Endothelial cell of umbilical vein (primary cell): ENCODE data around the gene MOGAT1. TPM values are rescaled to one million over a fixed set of nuclear protein-coding genes. Genes with fewer than 3 reads are reported as not detected.

Source experiments
- BruUV-seq: library from RNA; stranded (reverse); fragments of 400-500 nt; replicated peaks from 2 replicates; lab custom pipeline; 2021; lab: Mats Ljungman, UMichigan
- CTCF ChIA-PET: fragments of 300-600, 350-600 bp; sonication (Branson Sonifier 250); formaldehyde crosslinking; loops from one replicate; lab custom pipeline; 2021; ENCODE audit warnings: antibody characterized with exemption, inconsistent platforms; lab: Charles Lee
- POLR2A ChIA-PET: fragments of 300-600, 350-600 bp; sonication (Branson Sonifier 250); formaldehyde crosslinking; loops from one replicate; lab custom pipeline; 2021; ENCODE audit warnings: antibody characterized with exemption, inconsistent platforms; lab: Charles Lee
- DNase-seq: peaks from one replicate; pipeline ENCODE4 v3.0.0-alpha.2; 2011; ENCODE audit warnings: low read depth, low spot score
- FAIRE-seq: peaks from 2 replicates; lab custom pipeline; 2011; peaks lifted over from hg19 to GRCh38; lab: Jason Lieb, UNC
- H2AFZ ChIP-seq: 2 replicates; pipeline ENCODE4 v1.6.0; 2012; ENCODE audit warnings: low read depth, low read length, control low read depth, inconsistent platforms
- H3K27ac ChIP-seq: 2 replicates; pipeline ENCODE4 v1.5.1; 2011; ENCODE audit warnings: low read depth, mild to moderate bottlenecking, control low read depth, low read length, moderate library complexity; ENCODE audit not compliant: insufficient read depth
- H3K27me3 ChIP-seq, 2 experiments: 2 replicates each; pipeline versions ENCODE4 v1.6.0 to v1.6.1; 2011; ENCODE audit warnings: low read length in 2 of 2, mixed read lengths in 1 of 2; ENCODE audit not compliant: control insufficient read depth in 2 of 2, insufficient read depth in 2 of 2
- H3K36me3 ChIP-seq, 2 experiments: 2 replicates in 1 of 2; 3 replicates in 1 of 2; pipeline ENCODE4 v1.5.1; 2011; ENCODE audit warnings: low read length in 2 of 2, mild to moderate bottlenecking in 1 of 2, moderate library complexity in 1 of 2; ENCODE audit not compliant: control insufficient read depth in 2 of 2, insufficient read depth in 2 of 2; ENCODE audit errors: extremely low read depth in 1 of 2
- H3K4me1 ChIP-seq: 3 replicates; pipeline ENCODE4 v1.5.1; 2011; ENCODE audit warnings: mild to moderate bottlenecking, low read length; ENCODE audit not compliant: control insufficient read depth, insufficient read depth; ENCODE audit errors: extremely low read depth
- H3K4me2 ChIP-seq: 2 replicates; pipeline ENCODE4 v1.6.1; 2011; ENCODE audit warnings: low read length, control low read depth, mixed read lengths; ENCODE audit not compliant: insufficient read depth
- H3K4me3 ChIP-seq, 3 experiments: fragments of 200-600 bp in 1 of 3; sonication (generic), shearing (Covaris generic) in 1 of 3; replicated peaks in 1 of 3; 2 replicates each; pipeline ENCODE4 v1.5.1; 2011 to 2016; ENCODE audit warnings: control low read depth in 3 of 3, low read length in 3 of 3, mild to moderate bottlenecking in 2 of 3, inconsistent platforms in 1 of 3, low read depth in 1 of 3, moderate library complexity in 1 of 3; ENCODE audit not compliant: insufficient read depth in 1 of 3
- H3K79me2 ChIP-seq: 2 replicates; pipeline ENCODE4 v1.6.0; 2012; ENCODE audit warnings: low read length, inconsistent platforms; ENCODE audit not compliant: control insufficient read depth, insufficient read depth
- H3K9ac ChIP-seq: replicated peaks from 2 replicates; pipeline ENCODE3; 2011; ENCODE audit warnings: low read length, control low read depth; ENCODE audit not compliant: insufficient read depth; ENCODE audit errors: extremely low read depth
- H3K9me1 ChIP-seq: replicated peaks from 3 replicates; pipeline ENCODE4 v1.6.0; 2011; ENCODE audit warnings: mild to moderate bottlenecking, low read length; ENCODE audit not compliant: control insufficient read depth, insufficient read depth; ENCODE audit errors: extremely low read depth
- H3K9me3 ChIP-seq: replicated peaks from 2 replicates; pipeline ENCODE4 v1.5.1; 2012; ENCODE audit warnings: low read length, inconsistent platforms; ENCODE audit not compliant: control insufficient read depth, insufficient read depth
- H4K20me1 ChIP-seq: replicated peaks from 2 replicates; pipeline ENCODE3; 2011; ENCODE audit warnings: mild to moderate bottlenecking, low read length; ENCODE audit not compliant: control insufficient read depth, insufficient read depth; ENCODE audit errors: extremely low read depth
- EZH2 ChIP-seq: IDR thresholded peaks from 2 replicates; pipeline ENCODE4 v1.6.1; 2012; ENCODE audit warnings: borderline replicate concordance, low read depth, mild to moderate bottlenecking, moderate library complexity, low read length, inconsistent platforms; ENCODE audit not compliant: severe bottlenecking
- FOS ChIP-seq: IDR thresholded peaks from 2 replicates; pipeline ENCODE4 v1.6.1; 2011; ENCODE audit warnings: mild to moderate bottlenecking, low read length, moderate library complexity, borderline replicate concordance; ENCODE audit not compliant: insufficient read depth
- GATA2 ChIP-seq: IDR thresholded peaks from 2 replicates; pipeline ENCODE4 v1.7.0; 2011; ENCODE audit warnings: low read depth, mild to moderate bottlenecking, moderate library complexity, mixed read lengths, low read length; ENCODE audit not compliant: insufficient read length, insufficient read depth
- JUN ChIP-seq: IDR thresholded peaks from 2 replicates; pipeline ENCODE4 v1.6.1; 2011; ENCODE audit warnings: borderline replicate concordance, low read depth; ENCODE audit not compliant: insufficient read length, insufficient read depth
- MAX ChIP-seq: IDR thresholded peaks from 2 replicates; pipeline ENCODE4 v1.6.1; 2011; ENCODE audit not compliant: insufficient read depth, insufficient read length
- MYC ChIP-seq: IDR thresholded peaks from one replicate; pipeline ENCODE4 v1.6.1; 2011; ENCODE audit warnings: mild to moderate bottlenecking, low read depth, low read length
- POLR2A ChIP-seq: IDR thresholded peaks from 2 replicates; pipeline ENCODE4 v1.6.1; 2012; ENCODE audit warnings: low read depth, mild to moderate bottlenecking, control low read depth, low read length
- POLR2AphosphoS5 ChIP-seq: IDR thresholded peaks from 2 replicates; pipeline ENCODE4 v1.6.1; 2012; ENCODE audit warnings: low read depth, mild to moderate bottlenecking, control low read depth, low read length, moderate library complexity; ENCODE audit not compliant: insufficient read depth
- dilution Hi-C: fragments of 300-500 bp; cut with MboI; formaldehyde crosslinking; loops from one replicate; pipeline ENCODE4 v1.15.0; 2019; ENCODE audit warnings: low sequenced_read_pairs; ENCODE audit not compliant: extremely low pct_ligation_motif_present
- intact Hi-C: fragments of 100-400 bp; cut with micrococcal nuclease; formaldehyde crosslinking; loops from one replicate; pipeline ENCODE4 v1.10.0; 2022
- polyA plus RNA-seq, 4 experiments: library from polyadenylated mRNA; depleted of rRNA in 3 of 4; stranded (reverse) in 3 of 4; unstranded in 1 of 4; fragments of >200 nt; gene quantifications; 2 replicates each; pipeline versions ENCODE4 v1.2.1 to v1.2.3, GENCODE V29; 2011 to 2012; ENCODE audit warnings: missing spikeins in 1 of 4
- total RNA-seq: library from RNA; stranded (reverse); gene quantifications from 2 replicates; pipeline ENCODE4 v1.2.3, GENCODE V29; 2021
- TF ChIP-seq, protein P1 (sequence below), 2 donors: IDR thresholded peaks; 1 replicate in 1 of 2; 2 replicates in 1 of 2; pipeline ENCODE4 v1.5.1; 2011; ENCODE audit warnings: low read length in 2 of 2, mild to moderate bottlenecking in 2 of 2, moderate library complexity in 2 of 2, control low read depth in 1 of 2, inconsistent platforms in 1 of 2, low read depth in 1 of 2; ENCODE audit not compliant: insufficient read depth in 1 of 2; ENCODE audit errors: extremely low read depth in 1 of 2

Gene MOGAT1
- total and polyA plus RNA-seq, 2 donors (not counting 3 experiments of a cell fraction or from before 2014, with no cell fraction given) = not detected

GRCh38 chr2:222747526-222748160 lies 76.2 kb downstream of the MOGAT1 start:
- TF ChIP-seq POLR2AphosphoS5 = no peak
- TF ChIP-seq MYC = no peak
- TF ChIP-seq JUN = no peak
- no peak for TF ChIP-seq GATA2
- TF ChIP-seq MAX = no peak
- no peak for TF ChIP-seq FOS
- no peak for TF ChIP-seq POLR2A
- TF ChIP-seq, protein P1, sequence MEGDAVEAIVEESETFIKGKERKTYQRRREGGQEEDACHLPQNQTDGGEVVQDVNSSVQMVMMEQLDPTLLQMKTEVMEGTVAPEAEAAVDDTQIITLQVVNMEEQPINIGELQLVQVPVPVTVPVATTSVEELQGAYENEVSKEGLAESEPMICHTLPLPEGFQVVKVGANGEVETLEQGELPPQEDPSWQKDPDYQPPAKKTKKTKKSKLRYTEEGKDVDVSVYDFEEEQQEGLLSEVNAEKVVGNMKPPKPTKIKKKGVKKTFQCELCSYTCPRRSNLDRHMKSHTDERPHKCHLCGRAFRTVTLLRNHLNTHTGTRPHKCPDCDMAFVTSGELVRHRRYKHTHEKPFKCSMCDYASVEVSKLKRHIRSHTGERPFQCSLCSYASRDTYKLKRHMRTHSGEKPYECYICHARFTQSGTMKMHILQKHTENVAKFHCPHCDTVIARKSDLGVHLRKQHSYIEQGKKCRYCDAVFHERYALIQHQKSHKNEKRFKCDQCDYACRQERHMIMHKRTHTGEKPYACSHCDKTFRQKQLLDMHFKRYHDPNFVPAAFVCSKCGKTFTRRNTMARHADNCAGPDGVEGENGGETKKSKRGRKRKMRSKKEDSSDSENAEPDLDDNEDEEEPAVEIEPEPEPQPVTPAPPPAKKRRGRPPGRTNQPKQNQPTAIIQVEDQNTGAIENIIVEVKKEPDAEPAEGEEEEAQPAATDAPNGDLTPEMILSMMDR (IDR thresholded peaks at IDR 0.05; ENCODE audit: extremely low read depth in 1 of 2, insufficient read depth in 1 of 2, low read depth in 1 of 2, low read length in 2 of 2) = no peak
- TF ChIP-seq EZH2 = no peak
- Histone ChIP-seq H3K36me3 (no peaks in the 10 kb centered on the region), H2AFZ (no peak overlapping the region), H3K79me2 (no peaks in the 10 kb centered on the region), H3K4me1 (peaks cover 10% of the 10 kb centered on the region), H3K4me2 (no peak overlapping the region), H4K20me1 (no peaks in the 10 kb centered on the region), H3K9me1 (no peaks in the 10 kb centered on the region), H3K27ac (no peak overlapping the region), H3K9ac (no peak overlapping the region), H3K9me3 (no peaks in the 10 kb centered on the region), H3K27me3 (no peaks in the 10 kb centered on the region), H3K4me3 (no peak overlapping the region)
- CTCF ChIA-PET = interaction anchor here (0.9 kb wide), 1 partner anchor 25 kb away, joined by 3 read pairs; no protein-coding TSS in a partner anchor
- FAIRE-seq (no peak), DNase-seq (no peak)
- BruUV-seq = no TSS peak
- POLR2A ChIA-PET = no interaction called here
- dilution Hi-C loops = no loop called here
- intact Hi-C loops = no loop called here
